Measurements from ENCODE around the gene AHNAK2.

AHNAK2 gene

DNA sequence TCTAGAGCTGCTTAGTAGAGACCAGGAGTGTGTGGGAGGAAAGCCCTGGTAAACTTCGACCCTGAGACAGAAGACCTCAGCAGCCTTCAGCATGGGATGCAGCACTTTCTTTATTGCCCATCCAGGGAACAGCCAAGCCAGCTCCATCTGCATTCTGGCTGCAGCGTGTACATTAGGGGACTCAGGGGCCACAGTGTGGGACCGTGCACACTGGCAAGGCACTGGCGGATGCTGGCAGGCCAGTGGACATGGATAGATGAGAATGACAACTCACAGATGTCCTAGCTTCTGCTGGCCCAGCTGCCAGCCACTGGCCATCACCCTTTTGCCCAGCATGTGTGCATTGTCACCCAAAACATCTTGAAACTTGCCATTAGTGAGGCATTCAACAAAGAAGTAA, 41.0 kb downstream of the AHNAK2 start:
- Histone ChIP-seq H3K27me3 (ENCODE audit: control insufficient read depth in 3 of 3, insufficient read depth in 3 of 3, low read depth in 1 of 3, low read length in 3 of 3) (peaks cover 11 to 76% (median 30%) of the 10 kb centered on the region in 3 experiments), H3K14ac (ENCODE audit: low read length) (no peak overlapping the region), H3K4me2 (ENCODE audit: insufficient read depth, low read length, poor library complexity, severe bottlenecking) (no peak overlapping the region), H3K36me3 (replicated peaks in 1 of 2; ENCODE audit: control insufficient read depth in 2 of 2, insufficient read depth in 2 of 2, low read length in 2 of 2) (no peaks in the 10 kb centered on the region), H3K4me3 (ENCODE audit: low read length in 2 of 2) (no peak overlapping the region), H3K18ac (ENCODE audit: low read length) (peak overlapping the region; percentile 41), H3K79me1 (ENCODE audit: low read depth, low read length) (no peaks in the 10 kb centered on the region), H2AK5ac (ENCODE audit: low read depth, low read length) (no peak overlapping the region), H3K4ac (ENCODE audit: low read length) (no peak overlapping the region), H2BK5ac (ENCODE audit: low read length) (no peak overlapping the region), H3K27ac (replicated peaks; ENCODE audit: low read length) (no peak overlapping the region), H2AFZ (ENCODE audit: low read length) (no peak overlapping the region), H2BK15ac (ENCODE audit: low read length) (no peak overlapping the region), H3K4me1 (ENCODE audit: control insufficient read depth in 2 of 2, insufficient read depth in 1 of 2, low read depth in 1 of 2, low read length in 2 of 2) (peaks cover 0 to 11% of the 10 kb centered on the region in 2 donors), H4K8ac (ENCODE audit: low read depth, low read length) (no peak overlapping the region), H3K23ac (ENCODE audit: low read depth, low read length, poor library complexity) (no peak overlapping the region), H3K9me3 (replicated peaks in 1 of 2; ENCODE audit: control insufficient read depth in 2 of 2, insufficient read depth in 1 of 2, low read depth in 1 of 2, low read length in 2 of 2) (no peaks in the 10 kb centered on the region), H3K9ac (ENCODE audit: low read depth, low read length, poor library complexity) (no peak overlapping the region), H2BK120ac (ENCODE audit: low read depth, low read length) (no peak overlapping the region), H2BK12ac (ENCODE audit: low read length) (no peak overlapping the region), H4K91ac (ENCODE audit: low read depth, low read length, poor library complexity) (no peak overlapping the region)
- WGBS, 2 donors (ENCODE audit: extremely low coverage in 2 of 2, insufficient read length in 2 of 2, insufficient replicate concordance in 1 of 2): no CpG with 5 or more reads among the region's 4 CpGs
- DNase-seq (ENCODE audit: low spot score): no peak

DNA sequence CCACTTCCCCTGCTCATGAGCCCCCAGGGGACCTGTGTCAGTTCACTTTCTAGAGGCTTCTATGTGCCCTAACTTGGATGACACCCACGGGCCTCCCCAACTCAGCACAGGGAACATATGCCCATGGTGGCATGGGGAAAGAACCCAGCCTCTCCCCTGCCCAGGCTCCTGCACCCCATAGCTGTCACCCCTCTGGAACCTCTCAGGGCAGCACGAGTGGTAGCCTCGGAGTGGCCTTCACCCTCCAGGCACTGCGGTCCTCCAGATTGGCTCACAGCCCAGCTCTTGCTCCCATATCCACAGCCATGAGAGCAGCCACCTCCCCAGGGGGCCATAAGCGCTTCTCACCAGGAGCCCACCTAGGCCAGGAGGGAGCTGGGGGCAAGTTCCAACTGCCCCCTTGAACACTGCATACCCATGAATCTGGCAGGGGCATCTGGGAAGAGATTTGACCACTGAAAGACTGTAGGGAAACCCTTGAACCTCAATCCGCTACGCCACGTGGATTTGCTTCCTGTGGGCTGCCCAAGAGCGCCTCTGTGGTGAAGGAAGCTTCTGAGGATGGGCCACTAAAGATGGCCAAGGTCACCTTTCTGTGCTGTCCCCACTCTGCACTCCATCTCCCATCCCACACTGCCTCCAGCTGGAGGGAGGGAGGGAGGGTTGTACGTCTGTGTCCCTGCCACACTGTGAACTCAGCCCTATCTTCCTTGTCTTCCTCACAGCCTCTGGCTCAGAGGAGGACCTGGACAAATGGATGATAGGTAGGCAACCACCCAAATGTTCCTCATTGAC, 41.6 kb downstream of the AHNAK2 start:
- H3K4me2 ChIP-seq (ENCODE audit: insufficient read depth, low read length, poor library complexity, severe bottlenecking): no peak overlapping the region
- H2AK5ac ChIP-seq (ENCODE audit: low read depth, low read length): peak overlapping the region; percentile 47
- no CpG with 5 or more reads among the region's 10 CpGs for WGBS, 2 donors (ENCODE audit: extremely low coverage in 2 of 2, insufficient read length in 2 of 2, insufficient replicate concordance in 1 of 2)

DNA sequence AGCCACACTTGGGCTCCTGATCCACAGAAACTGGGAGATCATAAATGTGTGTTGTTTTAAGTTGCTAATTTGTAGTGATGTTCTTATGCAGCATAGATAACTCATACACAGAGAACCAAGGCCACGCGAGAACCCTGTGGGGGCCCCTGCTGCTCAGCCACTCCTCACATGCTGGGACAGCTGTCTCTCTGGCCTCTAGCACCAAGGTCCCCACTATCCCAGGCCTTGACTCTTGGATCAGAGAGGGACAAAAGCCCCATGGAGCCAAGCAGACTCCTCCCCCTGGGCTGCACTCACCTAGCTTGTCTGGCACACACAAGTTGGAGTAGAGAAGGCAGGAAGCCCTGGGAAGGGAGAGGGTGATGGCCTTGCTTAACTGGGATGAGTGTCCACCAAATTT, 42.2 kb downstream of the AHNAK2 start:
- Histone ChIP-seq H3K4me3 (ENCODE audit: low read length in 2 of 2) (no peak overlapping the region), H3K36me3 (replicated peaks in 1 of 2; ENCODE audit: control insufficient read depth in 2 of 2, insufficient read depth in 2 of 2, low read length in 2 of 2) (no peaks in the 10 kb centered on the region), H3K27ac (replicated peaks; ENCODE audit: low read length) (no peak overlapping the region), H3K23ac (ENCODE audit: low read depth, low read length, poor library complexity) (no peak overlapping the region), H3K9me3 (replicated peaks in 1 of 2; ENCODE audit: control insufficient read depth in 2 of 2, insufficient read depth in 1 of 2, low read depth in 1 of 2, low read length in 2 of 2) (no peaks in the 10 kb centered on the region), H2BK120ac (ENCODE audit: low read depth, low read length) (no peak overlapping the region), H3K14ac (ENCODE audit: low read length) (no peak overlapping the region), H3K4me2 (ENCODE audit: insufficient read depth, low read length, poor library complexity, severe bottlenecking) (no peak overlapping the region), H3K79me1 (ENCODE audit: low read depth, low read length) (peaks cover 3% of the 10 kb centered on the region), H2BK5ac (ENCODE audit: low read length) (no peak overlapping the region), H2BK12ac (ENCODE audit: low read length) (no peak overlapping the region), H3K18ac (ENCODE audit: low read length) (peak overlapping the region; percentile 45), H2BK15ac (ENCODE audit: low read length) (no peak overlapping the region), H4K91ac (ENCODE audit: low read depth, low read length, poor library complexity) (no peak overlapping the region), H2AFZ (ENCODE audit: low read length) (no peak overlapping the region), H3K4me1 (ENCODE audit: control insufficient read depth in 2 of 2, insufficient read depth in 1 of 2, low read depth in 1 of 2, low read length in 2 of 2) (peaks cover 0 to 14% of the 10 kb centered on the region in 2 donors), H4K8ac (ENCODE audit: low read depth, low read length) (no peak overlapping the region), H2AK5ac (ENCODE audit: low read depth, low read length) (no peak overlapping the region), H3K4ac (ENCODE audit: low read length) (no peak overlapping the region), H3K9ac (ENCODE audit: low read depth, low read length, poor library complexity) (no peak overlapping the region), H3K27me3 (ENCODE audit: control insufficient read depth in 3 of 3, insufficient read depth in 3 of 3, low read depth in 1 of 3, low read length in 3 of 3) (peaks cover 14 to 84% (median 42%) of the 10 kb centered on the region in 3 experiments)
- WGBS, 2 donors (ENCODE audit: extremely low coverage in 2 of 2, insufficient read length in 2 of 2, insufficient replicate concordance in 1 of 2): no CpG with 5 or more reads among the region's 2 CpGs
- DNase-seq (ENCODE audit: low spot score): no peak

More for the DNA sequence above, 41.6 kb downstream of the AHNAK2 start:
- no peak overlapping the region for H4K91ac ChIP-seq (ENCODE audit: low read depth, low read length, poor library complexity)
- no peak overlapping the region for H3K27ac ChIP-seq (replicated peaks; ENCODE audit: low read length)
- no peak overlapping the region for H2BK12ac ChIP-seq (ENCODE audit: low read length)
- peaks cover 0 to 14% of the 10 kb centered on the region in 2 donors for H3K4me1 ChIP-seq (ENCODE audit: control insufficient read depth in 2 of 2, insufficient read depth in 1 of 2, low read depth in 1 of 2, low read length in 2 of 2)
- no peak for DNase-seq (ENCODE audit: low spot score)
- no peak overlapping the region for H3K4me3 ChIP-seq (ENCODE audit: low read length in 2 of 2)
- H3K4ac ChIP-seq (ENCODE audit: low read length): no peak overlapping the region
- no peak overlapping the region for H3K23ac ChIP-seq (ENCODE audit: low read depth, low read length, poor library complexity)
- no peaks in the 10 kb centered on the region for H3K9me3 ChIP-seq (replicated peaks in 1 of 2; ENCODE audit: control insufficient read depth in 2 of 2, insufficient read depth in 1 of 2, low read depth in 1 of 2, low read length in 2 of 2)
- H3K79me1 ChIP-seq (ENCODE audit: low read depth, low read length): peaks cover 2% of the 10 kb centered on the region
- H3K18ac ChIP-seq (ENCODE audit: low read length): peak overlapping the region; percentile 8
- H3K9ac ChIP-seq (ENCODE audit: low read depth, low read length, poor library complexity): no peak overlapping the region
- no peaks in the 10 kb centered on the region for H3K36me3 ChIP-seq (replicated peaks in 1 of 2; ENCODE audit: control insufficient read depth in 2 of 2, insufficient read depth in 2 of 2, low read length in 2 of 2)
- H2BK5ac ChIP-seq (ENCODE audit: low read length): no peak overlapping the region
- no peak overlapping the region for H2BK120ac ChIP-seq (ENCODE audit: low read depth, low read length)
- no peak overlapping the region for H2AFZ ChIP-seq (ENCODE audit: low read length)
- H2BK15ac ChIP-seq (ENCODE audit: low read length): no peak overlapping the region
- H4K8ac ChIP-seq (ENCODE audit: low read depth, low read length): no peak overlapping the region
- peaks cover 14 to 82% (median 36%) of the 10 kb centered on the region in 3 experiments for H3K27me3 ChIP-seq (ENCODE audit: control insufficient read depth in 3 of 3, insufficient read depth in 3 of 3, low read depth in 1 of 3, low read length in 3 of 3)
- H3K14ac ChIP-seq (ENCODE audit: low read length): no peak overlapping the region

DNA sequence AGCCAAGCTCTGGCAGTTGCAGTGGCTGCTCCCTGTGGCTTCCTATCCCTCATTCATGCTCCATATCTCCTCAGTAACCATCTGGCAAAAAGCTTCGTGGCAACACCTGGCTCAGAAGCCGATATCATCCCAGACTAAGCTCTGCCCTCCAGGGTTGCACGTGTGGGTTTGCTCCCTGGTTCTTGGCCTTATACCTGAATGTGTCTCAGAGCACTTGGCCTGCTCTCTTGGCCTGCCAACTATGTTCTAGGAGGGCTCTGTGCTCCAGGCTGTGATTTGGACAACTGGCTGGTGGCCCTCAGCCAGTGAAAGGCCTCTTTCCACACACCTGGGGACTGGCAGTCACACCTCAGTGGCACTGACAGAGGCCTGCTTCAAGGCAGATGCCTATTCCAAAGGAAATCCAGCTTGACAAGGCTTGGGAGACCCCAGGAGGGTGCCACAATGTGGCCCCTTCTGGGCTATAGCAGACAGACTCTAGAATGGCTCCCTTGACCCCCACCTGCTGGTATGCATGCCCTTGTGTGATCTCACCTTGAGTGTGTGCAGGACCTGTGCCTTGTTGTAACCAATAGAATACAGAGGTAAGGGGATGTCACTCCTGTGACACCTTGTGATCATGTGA, 43.0 kb downstream of the AHNAK2 start:
- Histone ChIP-seq H2BK12ac (ENCODE audit: low read length) (peak overlapping the region; percentile 9), H3K4me3 (ENCODE audit: low read length in 2 of 2) (no peak overlapping the region), H2AFZ (ENCODE audit: low read length) (no peak overlapping the region), H2BK15ac (ENCODE audit: low read length) (peak overlapping the region; percentile 93), H3K27me3 (ENCODE audit: control insufficient read depth in 3 of 3, insufficient read depth in 3 of 3, low read depth in 1 of 3, low read length in 3 of 3) (peaks cover 17 to 86% (median 49%) of the 10 kb centered on the region in 3 experiments), H2BK120ac (ENCODE audit: low read depth, low read length) (no peak overlapping the region), H3K27ac (replicated peaks; ENCODE audit: low read length) (no peak overlapping the region), H3K4ac (ENCODE audit: low read length) (no peak overlapping the region), H3K9me3 (replicated peaks in 1 of 2; ENCODE audit: control insufficient read depth in 2 of 2, insufficient read depth in 1 of 2, low read depth in 1 of 2, low read length in 2 of 2) (no peaks in the 10 kb centered on the region), H3K9ac (ENCODE audit: low read depth, low read length, poor library complexity) (no peak overlapping the region), H3K4me1 (ENCODE audit: control insufficient read depth in 2 of 2, insufficient read depth in 1 of 2, low read depth in 1 of 2, low read length in 2 of 2) (peaks cover 0 to 14% of the 10 kb centered on the region in 2 donors), H3K79me1 (ENCODE audit: low read depth, low read length) (peaks cover 3% of the 10 kb centered on the region), H3K18ac (ENCODE audit: low read length) (no peak overlapping the region), H3K14ac (ENCODE audit: low read length) (no peak overlapping the region), H4K8ac (ENCODE audit: low read depth, low read length) (peak overlapping the region; percentile 5), H3K4me2 (ENCODE audit: insufficient read depth, low read length, poor library complexity, severe bottlenecking) (no peak overlapping the region), H3K36me3 (replicated peaks in 1 of 2; ENCODE audit: control insufficient read depth in 2 of 2, insufficient read depth in 2 of 2, low read length in 2 of 2) (no peaks in the 10 kb centered on the region), H3K23ac (ENCODE audit: low read depth, low read length, poor library complexity) (peak overlapping the region; percentile 8), H4K91ac (ENCODE audit: low read depth, low read length, poor library complexity) (no peak overlapping the region), H2AK5ac (ENCODE audit: low read depth, low read length) (peak overlapping the region; percentile 99), H2BK5ac (ENCODE audit: low read length) (peak overlapping the region; percentile 39)
- DNase-seq (ENCODE audit: low spot score): no peak
- WGBS, 2 donors (ENCODE audit: extremely low coverage in 2 of 2, insufficient read length in 2 of 2, insufficient replicate concordance in 1 of 2): no CpG with 5 or more reads among the region's 3 CpGs

All from neuronal stem cell (in vitro differentiated cells).